HG03060 (cell line): ENCODE results near the gene STYK1.
A peak's percentile ranks its signal among the peaks of the same experiment; 100 is the strongest.
"Not testable (repeated sequence)": the region's sequence is repeated elsewhere in the genome, so short reads cannot be mapped to it uniquely, and the experiment has no call there.

Source experiments
- ATAC-seq: cut with Tn5 transposase; IDR thresholded peaks from one replicate; pipeline ENCODE4 v1.9.1; 2021; ENCODE audit warnings: low read depth, moderate number of reproducible peaks; ENCODE audit not compliant: unreplicated experiment

Gene STYK1

DNA sequence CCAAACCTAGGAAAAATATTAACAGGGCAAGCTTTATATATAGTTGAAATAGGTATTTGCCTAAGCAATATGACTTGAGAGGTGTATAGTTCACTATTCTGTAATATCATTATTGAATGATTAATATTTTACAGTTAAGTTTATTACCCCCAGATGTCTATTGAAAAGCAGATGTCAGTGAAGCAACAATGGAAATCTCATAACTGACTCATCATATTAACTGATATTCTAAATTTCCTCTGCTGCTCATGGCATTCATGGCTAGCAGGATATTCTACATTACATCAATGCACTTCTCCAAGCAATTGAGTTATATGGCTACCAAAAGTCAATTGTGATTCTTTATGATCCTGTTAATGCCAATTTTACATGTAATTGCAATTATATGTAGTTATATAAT, 50.7 kb downstream of the STYK1 start:
- no peak for ATAC-seq

GRCh38 chr12:10621278-10621677, 52.6 kb downstream of the STYK1 start:
- ATAC-seq = no peak

- no peak for ATAC-seq
Observed at GRCh38 chr12:10620078-10620779, 53.6 kb downstream of the STYK1 start.

DNA sequence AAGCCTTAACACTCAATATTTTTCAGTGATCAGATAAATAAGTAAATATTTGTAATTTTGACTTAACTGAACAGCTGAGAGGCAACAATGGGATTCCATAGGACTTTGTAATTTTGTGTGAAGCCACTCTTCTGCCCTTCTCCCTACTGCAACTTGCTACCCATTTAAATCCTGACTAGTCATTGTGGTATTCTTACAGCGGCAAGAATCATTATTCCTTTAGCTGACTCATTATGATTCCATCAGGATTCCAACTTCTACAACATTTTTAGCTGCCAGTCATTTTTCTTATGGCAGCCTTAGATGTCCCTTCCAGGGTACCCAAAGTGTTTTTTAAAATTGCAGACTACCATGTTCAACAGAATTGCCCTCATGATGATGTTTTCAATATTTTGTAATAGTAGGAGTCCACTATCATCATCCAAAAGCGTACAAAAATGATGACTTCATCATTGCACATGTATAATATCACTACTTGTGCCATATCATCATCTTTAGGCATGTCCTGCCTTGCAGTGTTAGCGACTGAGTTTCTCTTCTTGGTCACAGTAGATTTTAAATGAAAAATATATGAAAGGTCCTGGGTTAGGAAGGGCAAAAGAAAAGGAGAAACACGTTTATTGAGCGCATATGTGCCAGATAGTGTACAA, 55.4 kb downstream of the STYK1 start:
- no peak for ATAC-seq

DNA sequence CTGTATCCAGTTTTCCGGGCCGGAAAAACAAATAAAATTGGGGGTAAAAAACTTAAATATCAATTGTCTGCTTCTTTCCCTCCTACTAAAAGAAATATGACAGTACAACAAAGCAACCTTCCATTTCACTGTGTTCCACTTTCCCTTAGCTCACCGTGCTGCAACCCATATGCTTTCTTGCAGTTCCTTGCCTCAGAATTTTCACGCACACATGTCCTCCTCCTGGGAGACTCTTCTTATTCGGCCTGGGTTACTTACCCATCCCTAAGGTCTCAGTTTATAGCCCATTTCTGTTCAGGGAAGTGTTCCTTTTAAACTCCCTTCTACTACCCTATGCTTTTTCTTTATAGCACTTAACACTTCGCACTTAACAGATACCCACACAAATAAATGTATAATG, 56.0 kb downstream of the STYK1 start:
- ATAC-seq = no peak

GRCh38 chr12:10615532-10615931, 58.3 kb downstream of the STYK1 start:
- no peak for ATAC-seq

DNA sequence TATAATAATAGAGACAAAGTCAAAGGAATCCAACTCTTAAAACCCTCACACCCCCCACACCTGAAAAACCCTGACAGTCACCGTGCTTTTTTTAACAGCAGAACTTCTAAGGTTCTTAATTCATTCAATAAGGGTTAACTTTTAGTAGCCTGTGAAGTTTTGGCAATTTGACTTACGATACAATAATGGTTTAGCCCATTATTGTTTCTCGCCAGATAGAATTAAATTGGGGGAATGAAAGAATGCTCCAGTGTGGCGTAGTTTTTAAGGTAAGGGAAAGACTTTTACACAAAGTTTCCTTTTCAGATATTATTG, 59.8 kb downstream of the STYK1 start:
- no peak for ATAC-seq

- peak; percentile 74 for ATAC-seq
Observed at GRCh38 chr12:10613349-10614055, 60.4 kb downstream of the STYK1 start, which contains the start of gene MAGOHB. Gene MAGOHB, minus strand, starts transcription at chr12:10613609. Its CDS starts 77 bp downstream, at chr12:10613532.

DNA sequence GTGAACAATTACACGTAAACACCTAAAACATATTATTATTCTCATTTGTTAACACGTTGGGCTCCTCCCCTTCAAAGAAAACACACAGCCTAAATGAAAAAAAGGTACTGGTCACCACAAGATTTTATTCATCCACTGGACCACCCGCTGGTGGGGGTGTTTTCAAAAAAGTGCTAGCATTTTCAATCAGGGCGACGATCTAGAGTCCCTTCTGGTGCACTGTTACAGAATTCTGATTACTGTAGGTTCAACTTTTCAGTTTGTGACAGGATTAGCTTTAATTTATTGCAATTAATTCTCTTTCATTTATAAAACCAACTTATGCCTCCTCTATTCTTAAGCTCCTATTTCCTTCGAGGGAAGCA, 60.9 kb downstream of the STYK1 start:
- no peak for ATAC-seq

GRCh38 chr12:10612110-10612509, 61.7 kb downstream of the STYK1 start:
- ATAC-seq = no peak

GRCh38 chr12:10611258-10611657, 62.6 kb downstream of the STYK1 start:
- ATAC-seq = not testable (repeated sequence)

DNA sequence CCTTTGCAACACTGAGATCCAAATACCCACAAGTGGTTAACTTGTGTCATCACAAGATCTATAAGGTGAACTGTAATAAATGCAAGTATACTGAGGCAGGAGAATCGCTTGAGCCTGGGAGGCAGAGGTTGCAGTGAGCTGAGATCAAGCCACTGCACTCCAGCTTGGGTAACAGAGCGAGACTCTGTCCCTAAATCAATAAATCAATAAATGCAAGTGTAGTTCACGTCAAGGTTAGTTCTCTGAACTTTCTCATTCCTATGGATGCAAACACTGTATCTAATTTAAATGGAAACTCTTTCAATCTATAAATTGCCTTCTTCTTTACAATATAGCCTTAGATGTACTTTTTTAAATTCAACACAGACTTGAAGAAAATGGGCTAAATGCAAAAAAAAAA, 63.7 kb downstream of the STYK1 start:
- ATAC-seq = no peak

DNA sequence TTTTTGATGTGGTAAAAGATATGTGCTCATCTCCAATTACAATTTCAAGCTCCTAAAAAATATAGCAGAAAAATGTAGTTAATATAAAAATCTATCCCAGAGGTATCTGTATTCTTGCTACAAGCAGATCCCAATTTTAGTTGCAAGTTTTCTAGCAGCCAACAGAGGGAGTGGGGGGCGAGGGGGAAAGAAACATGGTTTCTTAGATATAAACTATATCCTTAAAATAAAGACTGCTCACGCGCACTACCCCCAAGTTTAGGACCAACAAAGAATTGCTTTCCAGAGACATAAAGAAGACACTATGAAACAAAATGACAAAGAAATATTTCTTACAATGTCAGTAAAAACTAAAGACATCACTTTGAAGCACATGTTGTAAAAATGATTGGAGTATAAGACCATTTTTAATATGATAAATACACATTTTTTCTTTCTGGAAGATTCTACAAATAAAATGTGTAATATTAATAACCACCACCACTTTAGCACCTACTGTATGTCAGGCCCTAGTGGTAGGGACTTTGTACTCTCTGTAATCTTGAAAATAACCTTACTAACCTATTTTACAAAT, 65.9 kb downstream of the STYK1 start:
- ATAC-seq = no peak

GRCh38 chr12:10601860-10602259, 72.0 kb downstream of the STYK1 start:
- ATAC-seq = no peak

DNA sequence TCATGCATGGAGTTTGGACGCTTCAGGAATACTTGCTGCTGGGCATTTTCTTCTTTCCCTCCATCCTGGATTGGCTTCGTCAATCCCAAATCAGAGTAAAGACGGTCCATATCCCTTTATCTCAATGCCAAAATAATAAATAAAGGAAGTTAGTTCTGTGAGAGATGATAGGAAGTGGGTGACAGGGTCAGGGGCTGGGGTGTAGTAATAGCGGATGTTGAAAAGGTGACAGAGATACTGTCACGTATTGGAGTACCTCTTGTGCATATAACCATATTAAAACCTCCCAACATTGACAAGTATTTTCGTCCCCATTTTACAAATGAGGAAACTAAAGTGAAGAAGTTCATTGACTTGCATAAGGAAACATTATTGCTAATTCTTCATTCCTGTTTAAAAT, 72.9 kb downstream of the STYK1 start:
- ATAC-seq = no peak

DNA sequence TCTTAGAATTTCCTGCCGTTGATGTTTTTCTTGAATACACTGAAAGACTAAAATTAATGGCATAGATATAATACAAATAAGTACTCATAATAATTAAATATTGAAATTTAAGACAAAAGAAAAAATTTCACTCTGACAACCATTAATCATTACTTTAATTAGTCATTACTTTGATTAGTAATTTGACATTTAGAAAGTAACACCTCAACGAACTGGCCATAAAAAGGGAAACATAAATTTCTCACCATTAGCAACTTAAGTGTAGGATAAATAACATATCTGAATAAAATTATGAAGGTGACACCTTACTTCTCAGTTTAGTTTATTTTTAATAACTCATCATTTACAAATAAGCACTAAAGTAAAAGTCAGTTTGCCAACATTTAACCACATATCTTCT, 78.0 kb downstream of the STYK1 start:
- no peak for ATAC-seq

- no peak for ATAC-seq
Observed at GRCh38 chr12:10590966-10591365, 82.9 kb downstream of the STYK1 start.

GRCh38 chr12:10584415-10584814, 89.4 kb downstream of the STYK1 start:
- ATAC-seq = no peak

DNA sequence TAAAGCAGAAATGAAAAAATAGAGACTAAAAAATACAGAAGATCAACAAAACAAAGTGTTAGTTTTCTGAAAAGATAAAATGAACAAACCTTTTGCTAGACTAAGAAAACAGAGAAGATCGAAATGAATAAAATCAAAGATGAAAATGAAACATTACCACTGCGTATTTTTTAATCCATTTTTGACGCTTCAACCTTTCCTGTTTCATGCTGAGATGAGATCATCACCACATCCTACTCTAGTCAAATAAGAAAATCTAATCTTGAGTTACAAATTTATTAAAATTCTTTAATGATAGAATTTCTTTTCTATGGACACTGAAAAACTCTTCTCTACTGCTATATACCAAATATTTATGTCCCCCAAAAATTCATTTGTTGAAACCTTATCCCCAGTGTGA, 91.1 kb downstream of the STYK1 start:
- ATAC-seq = no peak

GRCh38 chr12:10582133-10582532, 91.7 kb downstream of the STYK1 start:
- not testable (repeated sequence) for ATAC-seq

DNA sequence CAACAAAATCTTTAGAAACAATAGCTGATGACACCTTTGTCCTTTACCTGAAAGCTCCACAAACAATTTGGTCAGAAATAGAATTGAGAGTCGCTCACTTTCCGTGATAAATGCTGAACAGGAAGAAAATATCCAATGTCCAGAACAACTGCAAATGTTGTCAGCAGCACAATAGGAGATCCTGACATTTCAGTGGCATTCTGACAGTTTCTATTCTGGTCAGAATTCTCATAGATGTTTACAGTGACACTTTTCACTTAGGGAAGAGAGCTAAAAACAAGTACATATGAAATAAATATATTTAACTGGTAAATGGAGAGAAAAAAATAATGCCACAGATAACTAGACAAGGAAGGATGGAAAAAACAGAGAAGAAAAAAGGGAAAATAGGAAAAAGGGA, 99.5 kb downstream of the STYK1 start:
- ATAC-seq = no peak
